Activated CD8-positive, alpha-beta T cell treated with anti-CD3 and anti-CD28 coated beads for 36 hours (primary cell): ENCODE measurements around the gene FAM180A. TPM values are rescaled to one million over a fixed set of nuclear protein-coding genes. Genes with fewer than 3 reads are reported as not detected.
A peak's percentile ranks its signal among the peaks of the same experiment; 100 is the strongest.

Experiments
- ATAC-seq: fragments of 200-7000 bp; cut with Tn5 transposase; one replicate; pipeline ENCODE4 v1.10.0; 2021; ENCODE audit warnings: mild to moderate bottlenecking, moderate library complexity
- CTCF ChIA-PET: fragments of 350-600 bp; sonication (Branson Sonifier 250); formaldehyde crosslinking; loops from one replicate; lab custom pipeline; 2021; ENCODE audit warnings: antibody characterized with exemption; lab: Charles Lee
- POLR2A ChIA-PET: fragments of 350-600 bp; sonication (Branson Sonifier 250); formaldehyde crosslinking; loops from one replicate; lab custom pipeline; 2021; ENCODE audit warnings: antibody characterized with exemption; lab: Charles Lee
- DNase-seq: peaks from one replicate; pipeline ENCODE4 v3.0.0-alpha.2; 2020
- H3K27ac Mint-ChIP-seq: one replicate; pipeline ENCODE4 v1.8.0; 2021; ENCODE audit warnings: mild to moderate bottlenecking, mixed read lengths
- H3K27me3 Mint-ChIP-seq: one replicate; pipeline ENCODE4 v1.8.0; 2021; ENCODE audit warnings: mixed read lengths
- H3K36me3 Mint-ChIP-seq: one replicate; pipeline ENCODE4 v1.8.0; 2021; ENCODE audit warnings: low read depth, mixed read lengths
- H3K4me1 Mint-ChIP-seq: one replicate; pipeline ENCODE4 v1.8.0; 2021; ENCODE audit warnings: low read depth, mixed read lengths
- H3K4me3 Mint-ChIP-seq: one replicate; pipeline ENCODE4 v1.8.0; 2021; ENCODE audit warnings: mild to moderate bottlenecking, moderate library complexity, mixed read lengths
- H3K9me3 Mint-ChIP-seq: one replicate; pipeline ENCODE4 v1.8.0; 2021; ENCODE audit warnings: mixed read lengths
- CTCF ChIP-seq: fragments of 200-600 bp; IDR thresholded peaks from one replicate; pipeline ENCODE4 v1.8.0; 2022; ENCODE audit warnings: antibody characterized with exemption, mild to moderate bottlenecking
- intact Hi-C: fragments of 100-400 bp; cut with micrococcal nuclease; formaldehyde crosslinking; loops from one replicate; pipeline ENCODE4 v1.10.0; 2022
- total RNA-seq, 2 experiments: library from RNA; stranded (reverse); gene quantifications; one replicate each; pipeline ENCODE4 v1.2.3, GENCODE V29; 2021

The FAM180A gene
- total RNA-seq, 2 experiments from 2014 or later: not detected

GRCh38 chr7:135772639-135773222 lies 24.1 kb upstream of the FAM180A start:
- ATAC-seq (no peak), DNase-seq (no peak)
- POLR2A ChIA-PET: no interaction called here
- Mint-ChIP-seq H3K27ac (peak overlapping the region; percentile 45), H3K4me1 (no peaks in the 10 kb centered on the region), H3K27me3 (peaks cover 2% of the 10 kb centered on the region), H3K36me3 (no peaks in the 10 kb centered on the region), H3K4me3 (no peak overlapping the region), H3K9me3 (no peaks in the 10 kb centered on the region)
- no peak for TF ChIP-seq CTCF
- CTCF ChIA-PET: no interaction called here
- intact Hi-C loops: no loop called here

GRCh38 chr7:135771961-135772638 lies 23.5 kb upstream of the FAM180A start:
- DNase-seq (no peak), ATAC-seq (no peak)
- ChIA-PET POLR2A (no interaction called here), CTCF (interaction anchor here (0.7 kb wide), 1 partner anchor 10 kb away, joined by 3 read pairs; no protein-coding TSS in a partner anchor)
- no peak overlapping the region for H3K4me3 Mint-ChIP-seq
- no peak for TF ChIP-seq CTCF
- H3K27ac Mint-ChIP-seq: no peak overlapping the region
- no peaks in the 10 kb centered on the region for H3K9me3 Mint-ChIP-seq
- peaks cover 5% of the 10 kb centered on the region for H3K27me3 Mint-ChIP-seq
- no peaks in the 10 kb centered on the region for H3K4me1 Mint-ChIP-seq
- H3K36me3 Mint-ChIP-seq: no peaks in the 10 kb centered on the region
- intact Hi-C loops: no loop called here

GRCh38 chr7:135771051-135771450 lies 22.4 kb upstream of the FAM180A start:
- no peaks in the 10 kb centered on the region for H3K36me3 Mint-ChIP-seq
- CTCF ChIA-PET: no interaction called here

GRCh38 chr7:135770139-135770710 lies 21.6 kb upstream of the FAM180A start:
- Mint-ChIP-seq H3K4me1 (no peaks in the 10 kb centered on the region), H3K27ac (no peak overlapping the region), H3K4me3 (no peak overlapping the region), H3K9me3 (no peaks in the 10 kb centered on the region), H3K36me3 (no peaks in the 10 kb centered on the region), H3K27me3 (peaks cover 18% of the 10 kb centered on the region)
- no peak for ATAC-seq
- DNase-seq: no peak
- intact Hi-C loops: no loop called here
- no peak for TF ChIP-seq CTCF
- CTCF ChIA-PET: no interaction called here
- POLR2A ChIA-PET: no interaction called here

More at GRCh38 chr7:135771051-135771450, 22.4 kb upstream of the FAM180A start:
- no peak overlapping the region for H3K4me3 Mint-ChIP-seq
- no peak for ATAC-seq
- no peak for DNase-seq
- peaks cover 13% of the 10 kb centered on the region for H3K27me3 Mint-ChIP-seq
- no peak for TF ChIP-seq CTCF
- no peaks in the 10 kb centered on the region for H3K4me1 Mint-ChIP-seq
- no peaks in the 10 kb centered on the region for H3K9me3 Mint-ChIP-seq
- H3K27ac Mint-ChIP-seq: no peak overlapping the region
- POLR2A ChIA-PET: no interaction called here
- intact Hi-C loops: no loop called here
